Stimulated activated CD8-positive, alpha-beta memory T cell treated with anti-CD3 and anti-CD28 coated beads, Interleukin-12 subunit alpha, Interleukin-12 subunit beta, amount 100 ng/mL, for 24 hours (primary cell): ENCODE measurements around the gene NHLRC4.

ENCODE experiments used
- DNase-seq: peaks from one replicate; pipeline ENCODE4 v3.0.0-alpha.2; 2020; ENCODE audit errors: extremely low read depth

The NHLRC4 gene, protein sequence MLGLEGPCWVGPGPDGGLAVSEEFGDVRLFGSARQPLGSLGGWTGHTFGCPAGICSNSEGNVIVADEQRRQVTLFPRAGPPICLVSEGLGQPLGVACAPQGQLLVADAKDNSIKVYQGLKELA

GRCh38 chr16:566475-567372 lies at the start of gene NHLRC4:
TSS of gene NHLRC4 (plus strand) at chr16:567005. CDS start at chr16:568048, 1,043 bp downstream.
- no peak for DNase-seq

DNA sequence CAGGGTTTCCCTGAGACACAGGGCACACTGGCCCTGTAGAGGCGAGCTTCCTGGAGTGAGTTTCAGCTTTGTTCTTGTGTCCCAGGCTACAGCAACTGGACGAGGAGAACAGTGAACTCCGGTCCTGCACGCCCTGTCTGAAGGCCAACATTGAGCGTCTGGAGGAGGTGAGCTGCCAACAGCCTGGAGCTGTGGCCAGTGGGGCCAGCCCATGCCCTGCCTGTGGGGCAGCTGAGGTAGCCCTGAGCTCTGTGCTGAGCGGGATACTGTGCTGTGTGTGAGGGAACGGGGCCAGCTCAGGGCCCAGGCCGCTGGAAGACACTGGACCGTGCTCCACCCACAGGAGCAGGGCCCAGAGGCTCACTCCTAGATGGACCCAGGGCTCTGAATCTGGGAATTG lies 47.9 kb upstream of the NHLRC4 start:
- DNase-seq, result no peak

- no peak for DNase-seq
These were observed 47.4 kb upstream of the NHLRC4 start for GRCh38 chr16:519425-519824.

DNA sequence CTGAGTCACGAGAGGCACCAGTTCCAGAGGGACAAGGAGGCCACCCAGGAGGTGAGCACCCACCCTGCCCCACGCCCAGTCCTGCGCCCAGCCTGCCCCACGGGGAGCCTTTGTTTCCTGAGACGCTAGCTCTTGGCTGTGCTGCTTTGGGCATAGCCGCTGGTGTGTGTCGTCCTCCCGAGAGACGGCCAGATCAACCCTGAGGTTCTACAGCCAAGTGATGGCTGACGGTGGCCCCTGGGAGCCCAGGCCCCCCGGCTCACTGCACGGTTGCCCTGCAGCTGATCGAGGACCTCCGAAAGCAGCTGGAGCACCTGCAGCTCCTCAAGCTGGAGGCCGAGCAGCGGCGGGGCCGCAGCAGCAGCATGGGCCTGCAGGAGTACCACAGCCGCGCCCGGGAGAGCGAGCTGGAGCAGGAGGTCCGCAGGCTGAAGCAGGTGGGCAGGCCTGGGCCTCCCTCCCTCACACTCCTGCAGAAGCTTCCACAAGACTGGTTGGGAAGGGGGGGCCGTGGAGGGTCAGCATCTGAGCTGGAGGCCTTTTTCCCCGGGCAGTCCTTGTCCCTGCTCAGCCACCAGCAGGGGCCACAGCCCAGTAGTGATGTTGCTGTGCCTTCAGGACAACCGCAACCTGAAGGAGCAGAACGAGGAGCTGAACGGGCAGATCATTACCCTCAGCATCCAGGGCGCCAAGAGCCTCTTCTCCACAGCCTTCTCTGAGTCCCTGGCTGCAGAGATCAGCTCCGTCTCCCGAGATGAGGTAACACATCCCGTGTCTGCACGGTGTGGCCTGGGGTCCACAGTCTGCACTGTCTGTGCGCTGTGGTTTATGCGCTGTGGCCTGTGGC lies 46.7 kb upstream of the NHLRC4 start:
- DNase-seq, result no peak

DNA sequence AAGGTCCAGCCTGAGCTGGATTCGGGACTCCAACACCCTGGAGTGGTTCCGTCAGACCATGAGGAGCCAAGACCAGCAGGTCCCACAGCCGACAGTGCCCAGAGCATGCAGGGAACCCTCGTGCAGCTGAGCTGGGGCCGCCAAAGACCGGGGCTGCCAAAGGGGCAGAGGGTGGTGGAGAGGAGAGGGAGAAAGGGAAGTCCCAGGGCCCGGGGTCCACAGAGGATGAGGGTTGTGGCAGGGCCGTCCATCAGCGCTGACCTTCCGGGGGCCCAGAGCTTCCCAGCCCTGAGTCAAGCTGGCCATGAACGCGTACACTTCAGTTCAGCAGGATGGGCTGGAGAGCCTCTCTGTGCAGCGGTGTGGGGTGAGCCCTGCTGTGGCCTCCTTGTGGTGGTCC lies 46.0 kb upstream of the NHLRC4 start:
- DNase-seq, result no peak

- DNase-seq, result no peak
These were observed 45.2 kb upstream of the NHLRC4 start for GRCh38 chr16:521381-522210.

GRCh38 chr16:522320-523096 lies 44.3 kb upstream of the NHLRC4 start:
- DNase-seq, result no peak

- no peak for DNase-seq
These were observed 43.6 kb upstream of the NHLRC4 start for GRCh38 chr16:523097-523741.

- DNase-seq, result no peak
These were observed 42.3 kb upstream of the NHLRC4 start for GRCh38 chr16:524274-525040.

GRCh38 chr16:525123-525519 lies 41.7 kb upstream of the NHLRC4 start:
- no peak for DNase-seq

- DNase-seq, result peak; percentile 53
These were observed 41.2 kb upstream of the NHLRC4 start for GRCh38 chr16:525520-526180.

DNA sequence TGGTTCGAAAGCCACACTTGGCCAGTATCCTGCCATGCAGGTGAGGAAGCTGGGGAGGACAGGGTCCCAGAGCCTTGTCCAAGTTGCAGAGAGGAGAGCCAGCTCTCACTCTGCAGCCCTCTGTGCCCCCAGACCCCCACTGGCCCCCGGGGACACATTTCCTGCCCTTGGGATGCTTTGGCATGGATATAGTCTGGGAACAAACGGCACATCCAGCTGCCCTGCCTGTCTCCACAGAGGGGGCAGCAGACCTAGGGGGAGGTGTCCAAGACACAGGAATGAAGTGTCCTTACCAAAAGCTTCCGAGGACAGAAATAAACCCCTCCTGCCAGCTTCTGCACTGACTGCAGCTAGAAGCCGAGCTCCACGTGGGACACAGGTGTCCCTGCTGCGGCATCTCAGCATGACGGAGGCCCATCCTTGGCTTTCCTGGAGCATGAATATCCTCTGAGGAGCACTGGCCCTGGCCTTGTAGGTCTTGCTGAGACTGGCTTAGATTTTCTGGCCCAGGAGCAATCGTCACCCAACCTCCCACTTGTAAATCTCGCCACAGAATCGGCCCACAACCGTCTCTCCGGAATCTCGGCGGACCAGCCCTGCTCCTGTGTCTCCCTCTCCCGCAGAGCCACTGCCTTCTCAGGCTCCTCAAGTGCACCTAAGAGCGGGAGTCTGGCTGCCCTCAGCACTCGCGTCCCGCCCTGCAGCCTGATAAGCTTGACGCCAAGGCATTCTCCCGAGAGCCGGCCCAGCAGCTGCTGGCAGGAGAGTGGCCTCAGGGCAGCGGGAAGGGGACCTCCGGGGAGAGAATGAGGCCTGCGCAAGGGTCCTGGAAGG lies 40.4 kb upstream of the NHLRC4 start:
- DNase-seq, result no peak

DNA sequence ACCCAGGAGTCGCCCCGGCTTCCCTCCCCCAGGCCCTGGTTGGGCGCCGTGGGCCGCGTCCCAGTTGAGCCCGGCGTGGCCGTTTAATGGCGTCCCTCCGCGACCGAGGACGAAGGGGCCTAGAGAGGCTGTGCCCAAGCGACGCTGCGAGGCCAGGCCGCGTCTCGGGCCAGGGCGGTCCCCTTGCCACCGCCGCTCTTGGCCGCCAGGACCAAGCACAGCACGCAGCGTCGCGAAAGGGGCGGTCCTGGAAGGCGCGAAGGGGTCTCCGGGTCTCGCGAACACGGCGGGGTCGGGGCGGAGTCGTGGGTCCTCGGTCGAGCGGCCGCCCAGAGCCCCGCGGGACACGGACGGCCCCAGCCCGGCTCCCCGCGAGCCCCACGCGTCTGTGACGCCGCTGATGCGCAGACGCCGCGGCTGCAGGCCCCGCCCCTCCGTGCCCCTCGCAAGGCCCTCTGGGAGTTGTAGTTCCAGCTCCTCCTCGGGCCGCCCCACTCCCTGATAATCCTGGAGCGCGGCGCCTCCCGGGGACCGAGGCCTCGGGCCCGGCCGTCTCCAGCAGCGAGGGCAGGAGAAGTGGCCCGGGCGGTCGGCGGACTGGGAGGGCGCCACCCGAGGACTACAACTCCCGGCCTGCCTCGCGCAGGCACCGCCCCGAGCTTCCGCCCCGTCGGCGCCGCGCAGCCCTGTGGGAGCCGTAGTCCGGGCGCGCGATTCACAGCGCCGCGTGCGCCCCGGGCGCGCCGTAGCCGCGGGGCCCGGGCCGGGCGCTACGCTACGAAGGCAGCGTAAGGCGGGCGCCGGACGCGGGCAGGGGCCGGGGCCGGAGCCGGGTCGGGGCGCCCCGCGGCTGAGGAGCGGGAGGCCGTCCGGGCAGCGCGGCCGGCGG lies 39.5 kb upstream of the NHLRC4 start, which contains the start of gene CAPN15:
TSS of gene CAPN15 (plus strand) at position 698 of the 889 bp plus-strand sequence. CDS start 19,127 bp downstream, outside the sequence.
- DNase-seq, result peak; percentile 71

DNA sequence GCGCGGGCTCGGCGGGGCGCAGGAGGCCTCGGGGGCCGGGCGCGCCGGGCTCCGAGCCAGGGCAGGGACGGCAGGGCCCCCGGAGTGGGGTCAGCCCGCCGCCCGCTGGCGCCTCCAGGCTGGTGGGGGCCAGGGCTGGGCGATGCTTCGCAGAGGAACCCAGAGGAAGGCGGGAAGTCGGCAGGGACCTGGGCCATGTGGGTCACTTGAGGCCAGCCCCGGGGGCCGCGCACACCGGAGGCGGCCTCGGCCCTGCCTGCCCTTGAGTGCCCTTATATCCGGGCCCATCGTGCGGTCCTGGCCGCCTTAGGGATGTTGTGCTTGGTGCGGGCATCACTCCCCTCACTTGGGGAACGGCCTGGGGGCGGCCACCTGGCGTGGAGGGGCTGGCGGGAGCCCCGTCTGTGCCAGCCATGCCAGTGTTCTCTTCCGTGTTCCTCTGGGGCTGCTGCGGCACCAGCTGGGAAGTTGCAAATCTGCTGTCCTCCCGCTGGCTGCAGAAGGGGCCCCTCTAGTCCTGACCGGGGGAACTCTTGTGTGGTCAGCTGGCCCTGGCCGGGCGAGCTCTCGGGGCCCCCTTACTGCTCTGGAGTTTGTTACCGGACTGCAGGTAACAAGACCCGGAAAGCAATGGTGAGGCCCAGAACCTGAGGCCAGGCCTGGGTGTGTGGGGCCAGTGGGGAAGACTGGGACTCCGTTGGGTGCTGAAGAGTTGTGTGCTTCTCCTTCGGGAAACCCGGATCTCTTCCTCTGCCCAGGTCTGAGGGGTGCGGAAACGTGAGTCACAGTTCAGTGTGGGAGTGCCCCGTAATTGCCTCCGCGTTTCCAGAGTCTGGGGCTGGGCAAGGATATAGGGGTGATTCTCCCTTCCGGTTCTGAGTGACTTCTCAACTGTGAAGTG lies 38.4 kb upstream of the NHLRC4 start:
- no peak for DNase-seq

DNA sequence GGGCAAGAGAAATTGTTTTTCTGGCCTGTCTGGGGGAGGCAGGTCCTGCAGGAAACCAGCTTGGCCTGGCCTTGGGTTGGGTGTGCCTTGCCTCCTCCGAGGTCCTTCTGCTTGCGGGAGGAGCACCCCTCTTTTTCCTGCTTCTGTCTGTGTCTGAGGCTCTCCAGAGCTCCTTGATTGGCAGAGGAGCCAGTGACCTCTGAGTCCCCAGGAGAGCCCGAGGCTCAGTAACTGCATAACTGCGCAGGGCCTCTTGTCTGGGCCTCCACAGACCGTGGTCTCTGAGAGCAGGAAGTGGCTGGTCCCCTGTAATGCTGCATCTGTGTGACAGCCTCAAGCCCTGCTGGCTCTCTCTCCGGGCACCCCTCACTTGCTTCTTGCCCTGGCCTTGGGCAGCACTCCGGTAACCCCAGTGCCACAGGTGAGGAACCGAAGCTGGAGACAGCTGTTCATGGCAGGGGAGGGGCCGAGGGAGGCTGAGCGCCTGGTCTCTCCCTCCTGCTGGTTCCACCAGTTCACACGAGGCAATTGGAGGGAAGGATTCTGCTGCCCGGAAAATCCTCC lies 37.7 kb upstream of the NHLRC4 start:
- no peak for DNase-seq
